Fibroblast of lung (primary cell): ENCODE results near the gene MMP11.

ENCODE experiments used
- EZH2 ChIP-seq: IDR thresholded peaks from 2 replicates; pipeline ENCODE4 v1.5.1; 2012; ENCODE audit warnings: low read length, control low read depth, mild to moderate bottlenecking; ENCODE audit errors: missing control alignments
- TF ChIP-seq, protein P1 (sequence below), 2 donors: IDR thresholded peaks in 1 of 2; conservative IDR thresholded peaks in 1 of 2; 1 replicate in 1 of 2; 2 replicates in 1 of 2; pipeline ENCODE4 v1.5.1; 2011 to 2012; ENCODE audit warnings: low read length in 2 of 2, control low read depth in 1 of 2, inconsistent platforms in 1 of 2, low read depth in 1 of 2, mild to moderate bottlenecking in 1 of 2

DNA sequence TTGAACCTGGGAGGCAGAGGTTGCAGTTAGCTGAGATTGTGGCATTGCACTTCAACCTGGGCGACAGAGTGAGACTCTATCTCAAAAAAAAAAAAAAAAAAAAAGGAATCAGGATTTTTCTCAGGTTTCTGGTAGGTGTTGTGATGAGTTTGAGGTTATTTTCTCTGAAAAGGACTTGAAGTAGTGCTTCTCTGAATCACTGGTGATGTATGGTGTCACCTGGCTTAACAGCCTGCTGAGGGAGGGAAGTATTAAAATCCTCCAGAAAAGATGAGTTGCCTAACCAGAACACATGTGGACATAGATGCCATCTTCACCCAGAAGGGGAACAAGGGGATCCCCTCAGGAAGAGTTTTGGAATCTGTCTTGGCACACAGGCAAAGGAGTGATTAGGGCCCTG, 34.2 kb downstream of the MMP11 start:
- TF ChIP-seq, protein P1, sequence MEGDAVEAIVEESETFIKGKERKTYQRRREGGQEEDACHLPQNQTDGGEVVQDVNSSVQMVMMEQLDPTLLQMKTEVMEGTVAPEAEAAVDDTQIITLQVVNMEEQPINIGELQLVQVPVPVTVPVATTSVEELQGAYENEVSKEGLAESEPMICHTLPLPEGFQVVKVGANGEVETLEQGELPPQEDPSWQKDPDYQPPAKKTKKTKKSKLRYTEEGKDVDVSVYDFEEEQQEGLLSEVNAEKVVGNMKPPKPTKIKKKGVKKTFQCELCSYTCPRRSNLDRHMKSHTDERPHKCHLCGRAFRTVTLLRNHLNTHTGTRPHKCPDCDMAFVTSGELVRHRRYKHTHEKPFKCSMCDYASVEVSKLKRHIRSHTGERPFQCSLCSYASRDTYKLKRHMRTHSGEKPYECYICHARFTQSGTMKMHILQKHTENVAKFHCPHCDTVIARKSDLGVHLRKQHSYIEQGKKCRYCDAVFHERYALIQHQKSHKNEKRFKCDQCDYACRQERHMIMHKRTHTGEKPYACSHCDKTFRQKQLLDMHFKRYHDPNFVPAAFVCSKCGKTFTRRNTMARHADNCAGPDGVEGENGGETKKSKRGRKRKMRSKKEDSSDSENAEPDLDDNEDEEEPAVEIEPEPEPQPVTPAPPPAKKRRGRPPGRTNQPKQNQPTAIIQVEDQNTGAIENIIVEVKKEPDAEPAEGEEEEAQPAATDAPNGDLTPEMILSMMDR (conservative IDR thresholded peaks at IDR 0.05 in 1 of 2, IDR thresholded peaks at IDR 0.05 in 1 of 2; ENCODE audit: low read depth in 1 of 2, low read length in 2 of 2): no peak
- no peak for TF ChIP-seq EZH2
